Hepatocyte (in vitro differentiated cells): ENCODE measurements around the gene DYRK1A.

Experiments
- CTCF ChIP-seq: fragments of 200-600 bp; sonication (generic); IDR thresholded peaks from 2 replicates; pipeline ENCODE4 v1.5.1; 2016; ENCODE audit warnings: antibody characterized with exemption, mild to moderate bottlenecking; ENCODE audit not compliant: poor library complexity
- EZH2 ChIP-seq: fragments of 200-600 bp; sonication (generic); IDR thresholded peaks from 2 replicates; pipeline ENCODE4 v1.6.1; 2016; ENCODE audit warnings: antibody characterized with exemption, mild to moderate bottlenecking, borderline replicate concordance

GRCh38 chr21:37552496-37553029 lies 186.0 kb downstream of the DYRK1A start:
- no peak for TF ChIP-seq EZH2
- no peak for TF ChIP-seq CTCF
